ENCODE data around the gene EXD3.

DNA sequence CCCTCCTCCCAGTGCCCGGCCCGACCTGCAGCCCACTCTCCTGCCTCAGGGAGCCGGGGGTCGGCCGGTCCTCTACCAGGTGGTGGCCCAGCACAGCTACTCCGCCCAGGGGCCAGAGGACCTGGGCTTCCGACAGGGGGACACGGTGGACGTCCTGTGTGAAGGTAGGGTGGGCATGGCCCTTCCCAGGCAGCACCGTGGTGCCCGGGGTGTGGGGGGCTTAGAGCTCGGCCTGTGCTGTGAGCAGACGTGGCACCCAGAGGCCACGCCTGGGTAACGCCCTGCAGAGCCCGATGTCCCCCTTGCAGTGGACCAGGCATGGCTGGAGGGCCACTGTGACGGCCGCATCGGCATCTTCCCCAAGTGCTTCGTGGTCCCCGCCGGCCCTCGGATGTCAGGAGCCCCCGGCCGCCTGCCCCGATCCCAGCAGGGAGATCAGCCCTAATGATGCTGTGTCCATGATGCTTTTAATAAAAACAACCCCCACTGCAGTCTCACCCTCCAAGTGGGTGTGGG is 11.0 kb upstream of the EXD3 start:
- no peak for TF ChIP-seq GABPA (IDR thresholded peaks at IDR 0.05; ENCODE audit: low read depth)
- TF ChIP-seq, protein P1, sequence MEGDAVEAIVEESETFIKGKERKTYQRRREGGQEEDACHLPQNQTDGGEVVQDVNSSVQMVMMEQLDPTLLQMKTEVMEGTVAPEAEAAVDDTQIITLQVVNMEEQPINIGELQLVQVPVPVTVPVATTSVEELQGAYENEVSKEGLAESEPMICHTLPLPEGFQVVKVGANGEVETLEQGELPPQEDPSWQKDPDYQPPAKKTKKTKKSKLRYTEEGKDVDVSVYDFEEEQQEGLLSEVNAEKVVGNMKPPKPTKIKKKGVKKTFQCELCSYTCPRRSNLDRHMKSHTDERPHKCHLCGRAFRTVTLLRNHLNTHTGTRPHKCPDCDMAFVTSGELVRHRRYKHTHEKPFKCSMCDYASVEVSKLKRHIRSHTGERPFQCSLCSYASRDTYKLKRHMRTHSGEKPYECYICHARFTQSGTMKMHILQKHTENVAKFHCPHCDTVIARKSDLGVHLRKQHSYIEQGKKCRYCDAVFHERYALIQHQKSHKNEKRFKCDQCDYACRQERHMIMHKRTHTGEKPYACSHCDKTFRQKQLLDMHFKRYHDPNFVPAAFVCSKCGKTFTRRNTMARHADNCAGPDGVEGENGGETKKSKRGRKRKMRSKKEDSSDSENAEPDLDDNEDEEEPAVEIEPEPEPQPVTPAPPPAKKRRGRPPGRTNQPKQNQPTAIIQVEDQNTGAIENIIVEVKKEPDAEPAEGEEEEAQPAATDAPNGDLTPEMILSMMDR (IDR thresholded peaks at IDR 0.05; ENCODE audit: insufficient read depth, low read length) = no peak
- no peak for TF ChIP-seq POLR2AphosphoS5 (IDR thresholded peaks at IDR 0.05; ENCODE audit: low read depth)
- TF ChIP-seq, protein P2, sequence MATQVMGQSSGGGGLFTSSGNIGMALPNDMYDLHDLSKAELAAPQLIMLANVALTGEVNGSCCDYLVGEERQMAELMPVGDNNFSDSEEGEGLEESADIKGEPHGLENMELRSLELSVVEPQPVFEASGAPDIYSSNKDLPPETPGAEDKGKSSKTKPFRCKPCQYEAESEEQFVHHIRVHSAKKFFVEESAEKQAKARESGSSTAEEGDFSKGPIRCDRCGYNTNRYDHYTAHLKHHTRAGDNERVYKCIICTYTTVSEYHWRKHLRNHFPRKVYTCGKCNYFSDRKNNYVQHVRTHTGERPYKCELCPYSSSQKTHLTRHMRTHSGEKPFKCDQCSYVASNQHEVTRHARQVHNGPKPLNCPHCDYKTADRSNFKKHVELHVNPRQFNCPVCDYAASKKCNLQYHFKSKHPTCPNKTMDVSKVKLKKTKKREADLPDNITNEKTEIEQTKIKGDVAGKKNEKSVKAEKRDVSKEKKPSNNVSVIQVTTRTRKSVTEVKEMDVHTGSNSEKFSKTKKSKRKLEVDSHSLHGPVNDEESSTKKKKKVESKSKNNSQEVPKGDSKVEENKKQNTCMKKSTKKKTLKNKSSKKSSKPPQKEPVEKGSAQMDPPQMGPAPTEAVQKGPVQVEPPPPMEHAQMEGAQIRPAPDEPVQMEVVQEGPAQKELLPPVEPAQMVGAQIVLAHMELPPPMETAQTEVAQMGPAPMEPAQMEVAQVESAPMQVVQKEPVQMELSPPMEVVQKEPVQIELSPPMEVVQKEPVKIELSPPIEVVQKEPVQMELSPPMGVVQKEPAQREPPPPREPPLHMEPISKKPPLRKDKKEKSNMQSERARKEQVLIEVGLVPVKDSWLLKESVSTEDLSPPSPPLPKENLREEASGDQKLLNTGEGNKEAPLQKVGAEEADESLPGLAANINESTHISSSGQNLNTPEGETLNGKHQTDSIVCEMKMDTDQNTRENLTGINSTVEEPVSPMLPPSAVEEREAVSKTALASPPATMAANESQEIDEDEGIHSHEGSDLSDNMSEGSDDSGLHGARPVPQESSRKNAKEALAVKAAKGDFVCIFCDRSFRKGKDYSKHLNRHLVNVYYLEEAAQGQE (IDR thresholded peaks at IDR 0.05; ENCODE audit: insufficient replicate concordance, low read depth) = no peak

Data from HL-60 (cell line).